Measurements from ENCODE around the gene SLC22A13. TPM values are rescaled to one million over a fixed set of nuclear protein-coding genes. Genes with fewer than 3 reads are reported as not detected.

Gene SLC22A13, protein sequence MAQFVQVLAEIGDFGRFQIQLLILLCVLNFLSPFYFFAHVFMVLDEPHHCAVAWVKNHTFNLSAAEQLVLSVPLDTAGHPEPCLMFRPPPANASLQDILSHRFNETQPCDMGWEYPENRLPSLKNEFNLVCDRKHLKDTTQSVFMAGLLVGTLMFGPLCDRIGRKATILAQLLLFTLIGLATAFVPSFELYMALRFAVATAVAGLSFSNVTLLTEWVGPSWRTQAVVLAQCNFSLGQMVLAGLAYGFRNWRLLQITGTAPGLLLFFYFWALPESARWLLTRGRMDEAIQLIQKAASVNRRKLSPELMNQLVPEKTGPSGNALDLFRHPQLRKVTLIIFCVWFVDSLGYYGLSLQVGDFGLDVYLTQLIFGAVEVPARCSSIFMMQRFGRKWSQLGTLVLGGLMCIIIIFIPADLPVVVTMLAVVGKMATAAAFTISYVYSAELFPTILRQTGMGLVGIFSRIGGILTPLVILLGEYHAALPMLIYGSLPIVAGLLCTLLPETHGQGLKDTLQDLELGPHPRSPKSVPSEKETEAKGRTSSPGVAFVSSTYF
- total RNA-seq (2012; rRNA removed) = 0.51 and 0.66 TPM in 2 replicates

DNA sequence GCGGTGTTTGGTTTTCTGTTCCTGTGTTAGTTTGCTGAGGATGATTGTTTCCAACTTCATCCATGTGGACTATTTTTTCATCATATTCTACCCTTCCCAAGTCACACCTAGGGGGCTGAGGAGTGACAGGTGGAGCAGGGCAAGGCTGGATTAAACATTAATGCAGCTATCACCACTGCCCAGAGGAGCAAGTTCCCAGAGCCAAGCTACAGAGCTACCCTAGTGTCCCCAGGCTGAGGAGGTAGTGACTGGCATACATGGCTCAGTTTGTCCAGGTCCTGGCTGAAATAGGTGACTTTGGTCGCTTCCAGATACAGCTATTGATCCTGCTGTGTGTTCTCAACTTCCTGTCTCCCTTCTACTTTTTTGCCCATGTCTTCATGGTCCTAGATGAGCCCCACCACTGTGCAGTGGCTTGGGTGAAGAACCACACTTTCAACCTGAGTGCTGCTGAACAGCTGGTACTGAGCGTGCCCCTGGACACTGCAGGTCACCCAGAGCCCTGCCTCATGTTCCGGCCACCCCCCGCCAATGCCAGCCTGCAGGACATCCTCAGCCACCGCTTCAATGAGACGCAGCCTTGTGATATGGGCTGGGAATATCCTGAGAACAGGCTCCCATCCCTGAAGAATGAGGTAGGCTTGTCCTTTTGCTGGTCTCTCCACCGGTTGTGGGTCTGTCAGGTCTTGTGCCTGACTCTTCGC, at the start of gene SLC22A13:
Gene SLC22A13 (plus strand): TSS at position 209 of the 704 bp plus-strand sequence. CDS start 49 bp downstream, at position 258.
- no peak within 1 kb of the TSS for H3K4me3 ChIP-seq (ENCODE audit: low read length)
- no peaks in the 10 kb centered on the region for H3K9me3 ChIP-seq (replicated peaks; ENCODE audit: low read length)
- peaks cover 12% of the 10 kb centered on the region for H3K36me3 ChIP-seq (ENCODE audit: insufficient read depth, low read length)
- no peak within 1 kb of the TSS for H3K9ac ChIP-seq (ENCODE audit: low read depth, low read length)
- no peaks in the 10 kb centered on the region for H3K27me3 ChIP-seq (ENCODE audit: control insufficient read depth, insufficient read depth, low read length)
- H3K4me2 ChIP-seq (ENCODE audit: low read length) = no peak within 1 kb of the TSS
- no peaks in the 10 kb centered on the region for H3K4me1 ChIP-seq (ENCODE audit: control insufficient read depth, insufficient read depth, low read length)

GRCh38 chr3:38219609-38220197, 45.9 kb upstream of the SLC22A13 start:
- Histone ChIP-seq H3K27me3 (ENCODE audit: control insufficient read depth, insufficient read depth, low read length) (no peaks in the 10 kb centered on the region), H3K4me3 (ENCODE audit: low read length) (no peak overlapping the region), H3K4me1 (ENCODE audit: control insufficient read depth, insufficient read depth, low read length) (peaks cover 13% of the 10 kb centered on the region), H3K9me3 (replicated peaks; ENCODE audit: low read length) (no peaks in the 10 kb centered on the region), H3K4me2 (ENCODE audit: low read length) (no peak overlapping the region), H3K36me3 (ENCODE audit: insufficient read depth, low read length) (peaks cover 48% of the 10 kb centered on the region), H3K9ac (ENCODE audit: low read depth, low read length) (no peak overlapping the region)

DNA sequence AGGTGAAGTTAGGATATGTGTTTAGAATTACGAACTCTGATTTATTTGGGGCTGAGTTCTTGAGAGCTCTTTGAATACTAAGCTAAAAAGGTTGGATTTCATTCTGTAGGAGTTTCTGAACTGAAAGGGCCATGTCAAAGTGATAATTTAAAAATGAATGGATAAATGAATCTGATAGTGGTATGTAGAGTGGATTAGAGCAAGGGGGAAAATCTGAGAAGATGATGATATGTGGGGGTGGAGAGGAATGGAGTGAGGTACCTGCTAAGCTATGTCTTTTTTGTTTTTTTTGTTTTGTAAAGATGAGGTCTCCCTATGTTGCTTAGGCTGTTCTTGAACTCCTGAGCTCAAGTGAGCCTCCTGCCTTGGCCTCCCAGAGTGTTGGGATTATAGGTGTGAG, 44.6 kb upstream of the SLC22A13 start:
- H3K36me3 ChIP-seq (ENCODE audit: insufficient read depth, low read length) = peaks cover 54% of the 10 kb centered on the region

DNA sequence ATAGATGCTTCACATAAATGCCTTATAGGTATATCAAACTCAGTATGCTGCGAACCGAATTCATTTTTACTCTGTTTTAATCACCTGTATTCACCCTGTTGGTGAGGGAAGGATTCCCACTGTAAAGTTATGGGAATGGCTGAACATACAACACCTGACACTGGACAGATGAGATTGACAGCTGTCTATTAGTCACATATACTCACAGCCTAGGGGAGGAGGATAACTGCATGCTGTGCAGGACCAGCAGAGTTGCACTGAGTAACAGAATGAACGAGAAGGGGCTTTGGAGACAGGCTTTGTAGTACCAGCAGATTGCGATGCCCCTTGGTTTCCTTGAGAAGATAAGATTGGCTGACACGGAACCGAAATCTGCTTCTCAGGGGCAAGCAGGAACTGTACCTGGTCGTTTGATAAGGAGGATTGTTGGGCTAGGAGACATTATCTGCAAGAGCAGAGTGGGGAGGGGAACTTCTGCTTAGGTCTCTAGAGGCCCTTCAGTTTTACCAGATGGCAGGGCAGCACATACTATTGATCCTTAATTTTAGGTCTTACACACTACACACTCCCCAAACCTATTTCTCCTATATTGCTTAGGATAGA, 43.5 kb upstream of the SLC22A13 start:
- Histone ChIP-seq H3K9me3 (replicated peaks; ENCODE audit: low read length) (no peaks in the 10 kb centered on the region), H3K36me3 (ENCODE audit: insufficient read depth, low read length) (peaks cover 52% of the 10 kb centered on the region), H3K4me2 (ENCODE audit: low read length) (no peak overlapping the region), H3K9ac (ENCODE audit: low read depth, low read length) (no peak overlapping the region), H3K27me3 (ENCODE audit: control insufficient read depth, insufficient read depth, low read length) (no peaks in the 10 kb centered on the region), H3K4me1 (ENCODE audit: control insufficient read depth, insufficient read depth, low read length) (peaks cover 31% of the 10 kb centered on the region), H3K4me3 (ENCODE audit: low read length) (no peak overlapping the region)

More for the DNA sequence above, 44.6 kb upstream of the SLC22A13 start:
- no peak overlapping the region for H3K4me2 ChIP-seq (ENCODE audit: low read length)
- no peaks in the 10 kb centered on the region for H3K9me3 ChIP-seq (replicated peaks; ENCODE audit: low read length)
- H3K4me1 ChIP-seq (ENCODE audit: control insufficient read depth, insufficient read depth, low read length) = peaks cover 26% of the 10 kb centered on the region
- H3K9ac ChIP-seq (ENCODE audit: low read depth, low read length) = no peak overlapping the region
- H3K4me3 ChIP-seq (ENCODE audit: low read length) = no peak overlapping the region
- no peaks in the 10 kb centered on the region for H3K27me3 ChIP-seq (ENCODE audit: control insufficient read depth, insufficient read depth, low read length)

DNA sequence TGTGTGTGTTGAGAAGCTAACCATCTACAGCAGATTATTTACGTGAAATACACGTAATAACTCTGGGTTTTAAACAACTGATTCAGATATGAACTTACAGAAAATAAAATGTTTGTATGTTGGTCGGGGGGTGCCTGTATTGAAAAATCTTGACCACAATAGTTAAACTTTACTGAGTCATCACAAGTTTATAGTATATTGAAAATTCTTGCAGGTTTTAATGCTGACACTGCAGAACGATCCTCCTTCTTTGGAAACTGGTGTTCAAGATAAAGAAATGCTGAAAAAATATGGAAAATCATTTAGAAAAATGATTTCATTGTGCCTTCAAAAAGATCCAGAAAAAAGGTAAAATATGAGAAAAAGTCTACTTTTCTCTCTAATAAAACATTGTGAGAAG, 41.3 kb upstream of the SLC22A13 start:
- H3K4me3 ChIP-seq (ENCODE audit: low read length) = no peak overlapping the region

GRCh38 chr3:38226273-38226672, 39.3 kb upstream of the SLC22A13 start:
- Histone ChIP-seq H3K4me2 (ENCODE audit: low read length) (peak overlapping the region; percentile 47), H3K27me3 (ENCODE audit: control insufficient read depth, insufficient read depth, low read length) (no peaks in the 10 kb centered on the region), H3K4me3 (ENCODE audit: low read length) (no peak overlapping the region), H3K36me3 (ENCODE audit: insufficient read depth, low read length) (peaks cover 52% of the 10 kb centered on the region), H3K9ac (ENCODE audit: low read depth, low read length) (peak overlapping the region; percentile 15), H3K4me1 (ENCODE audit: control insufficient read depth, insufficient read depth, low read length) (peaks cover 52% of the 10 kb centered on the region), H3K9me3 (replicated peaks; ENCODE audit: low read length) (no peaks in the 10 kb centered on the region)

More for the DNA sequence above, 41.3 kb upstream of the SLC22A13 start:
- no peaks in the 10 kb centered on the region for H3K27me3 ChIP-seq (ENCODE audit: control insufficient read depth, insufficient read depth, low read length)
- no peaks in the 10 kb centered on the region for H3K9me3 ChIP-seq (replicated peaks; ENCODE audit: low read length)
- H3K36me3 ChIP-seq (ENCODE audit: insufficient read depth, low read length) = peaks cover 45% of the 10 kb centered on the region
- H3K4me2 ChIP-seq (ENCODE audit: low read length) = no peak overlapping the region
- H3K4me1 ChIP-seq (ENCODE audit: control insufficient read depth, insufficient read depth, low read length) = peaks cover 52% of the 10 kb centered on the region
- no peak overlapping the region for H3K9ac ChIP-seq (ENCODE audit: low read depth, low read length)

DNA sequence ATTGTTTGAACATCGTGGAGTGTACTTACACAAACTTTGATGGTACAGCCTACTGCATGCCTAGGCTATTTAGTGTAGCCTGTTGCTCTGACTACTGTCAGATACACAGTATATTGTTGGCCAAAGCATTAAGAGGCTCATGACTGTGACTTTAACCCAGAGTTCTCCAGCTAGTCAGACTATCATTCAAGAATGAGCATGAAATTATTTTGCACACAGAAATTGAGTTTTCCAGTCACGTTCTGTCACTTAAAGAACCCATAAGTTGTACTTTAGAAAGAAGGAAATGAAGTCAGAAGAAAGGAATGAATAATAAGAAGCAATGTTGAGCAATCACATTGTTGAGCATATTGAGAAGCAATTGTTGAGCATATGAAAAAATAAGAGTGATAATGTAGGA, 37.6 kb upstream of the SLC22A13 start:
- Histone ChIP-seq H3K9ac (ENCODE audit: low read depth, low read length) (peak overlapping the region; percentile 52), H3K9me3 (replicated peaks; ENCODE audit: low read length) (no peaks in the 10 kb centered on the region), H3K4me2 (ENCODE audit: low read length) (peak overlapping the region; percentile 24), H3K4me1 (ENCODE audit: control insufficient read depth, insufficient read depth, low read length) (peaks cover 52% of the 10 kb centered on the region), H3K36me3 (ENCODE audit: insufficient read depth, low read length) (peaks cover 54% of the 10 kb centered on the region), H3K4me3 (ENCODE audit: low read length) (peak overlapping the region; percentile 6), H3K27me3 (ENCODE audit: control insufficient read depth, insufficient read depth, low read length) (no peaks in the 10 kb centered on the region)

DNA sequence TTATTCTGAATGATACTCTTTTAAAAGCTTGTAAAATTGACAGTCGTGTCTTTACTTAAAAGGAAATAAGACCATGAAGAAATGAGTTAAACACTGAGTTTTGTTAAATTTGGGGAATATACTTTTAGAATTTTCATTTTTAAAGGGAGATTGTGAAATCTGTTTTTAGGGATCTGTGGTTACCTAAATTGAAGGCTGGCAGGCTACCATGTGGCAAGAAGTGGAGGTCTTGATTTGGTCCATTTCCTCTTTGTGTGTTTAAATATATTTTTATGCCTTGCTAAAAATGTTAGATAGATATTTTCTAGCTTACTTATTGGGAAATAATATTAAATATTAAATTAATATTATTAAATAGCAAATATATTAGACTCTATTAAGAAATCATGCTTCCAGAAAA, 36.6 kb upstream of the SLC22A13 start:
- H3K4me2 ChIP-seq (ENCODE audit: low read length) = no peak overlapping the region
- no peaks in the 10 kb centered on the region for H3K9me3 ChIP-seq (replicated peaks; ENCODE audit: low read length)
- H3K9ac ChIP-seq (ENCODE audit: low read depth, low read length) = no peak overlapping the region
- H3K27me3 ChIP-seq (ENCODE audit: control insufficient read depth, insufficient read depth, low read length) = no peaks in the 10 kb centered on the region
- H3K4me1 ChIP-seq (ENCODE audit: control insufficient read depth, insufficient read depth, low read length) = peaks cover 52% of the 10 kb centered on the region
- peaks cover 57% of the 10 kb centered on the region for H3K36me3 ChIP-seq (ENCODE audit: insufficient read depth, low read length)
- no peak overlapping the region for H3K4me3 ChIP-seq (ENCODE audit: low read length)

- no peak overlapping the region for H3K4me3 ChIP-seq (ENCODE audit: low read length)
- no peak overlapping the region for H3K4me2 ChIP-seq (ENCODE audit: low read length)
- H3K4me1 ChIP-seq (ENCODE audit: control insufficient read depth, insufficient read depth, low read length) = peaks cover 15% of the 10 kb centered on the region
- H3K9ac ChIP-seq (ENCODE audit: low read depth, low read length) = no peak overlapping the region
- no peaks in the 10 kb centered on the region for H3K9me3 ChIP-seq (replicated peaks; ENCODE audit: low read length)
- no peaks in the 10 kb centered on the region for H3K27me3 ChIP-seq (ENCODE audit: control insufficient read depth, insufficient read depth, low read length)
- peaks cover 66% of the 10 kb centered on the region for H3K36me3 ChIP-seq (ENCODE audit: insufficient read depth, low read length)
Measured at GRCh38 chr3:38232701-38233100, 32.9 kb upstream of the SLC22A13 start.

DNA sequence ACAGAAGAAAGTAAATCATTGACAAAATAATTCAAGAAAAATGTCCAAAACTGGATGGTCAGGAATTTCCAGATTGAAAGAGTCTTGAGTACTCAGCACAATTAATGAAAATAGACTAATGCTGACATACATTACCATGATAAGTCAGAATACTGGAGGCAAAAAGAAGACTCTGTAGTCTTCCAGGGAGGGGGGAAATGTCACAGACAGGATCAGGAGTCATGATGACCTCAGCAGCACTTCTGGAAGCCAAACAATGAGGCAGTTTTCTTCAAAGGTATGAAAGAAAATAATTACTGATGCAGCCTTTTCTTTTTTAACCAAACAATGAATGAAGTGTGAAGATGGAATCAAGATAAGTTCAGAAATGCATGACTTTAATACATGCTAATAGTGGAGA, 30.1 kb upstream of the SLC22A13 start:
- Histone ChIP-seq H3K4me3 (ENCODE audit: low read length) (no peak overlapping the region), H3K36me3 (ENCODE audit: insufficient read depth, low read length) (peaks cover 72% of the 10 kb centered on the region), H3K9me3 (replicated peaks; ENCODE audit: low read length) (no peaks in the 10 kb centered on the region), H3K27me3 (ENCODE audit: control insufficient read depth, insufficient read depth, low read length) (no peaks in the 10 kb centered on the region), H3K4me1 (ENCODE audit: control insufficient read depth, insufficient read depth, low read length) (no peaks in the 10 kb centered on the region), H3K9ac (ENCODE audit: low read depth, low read length) (no peak overlapping the region), H3K4me2 (ENCODE audit: low read length) (no peak overlapping the region)

DNA sequence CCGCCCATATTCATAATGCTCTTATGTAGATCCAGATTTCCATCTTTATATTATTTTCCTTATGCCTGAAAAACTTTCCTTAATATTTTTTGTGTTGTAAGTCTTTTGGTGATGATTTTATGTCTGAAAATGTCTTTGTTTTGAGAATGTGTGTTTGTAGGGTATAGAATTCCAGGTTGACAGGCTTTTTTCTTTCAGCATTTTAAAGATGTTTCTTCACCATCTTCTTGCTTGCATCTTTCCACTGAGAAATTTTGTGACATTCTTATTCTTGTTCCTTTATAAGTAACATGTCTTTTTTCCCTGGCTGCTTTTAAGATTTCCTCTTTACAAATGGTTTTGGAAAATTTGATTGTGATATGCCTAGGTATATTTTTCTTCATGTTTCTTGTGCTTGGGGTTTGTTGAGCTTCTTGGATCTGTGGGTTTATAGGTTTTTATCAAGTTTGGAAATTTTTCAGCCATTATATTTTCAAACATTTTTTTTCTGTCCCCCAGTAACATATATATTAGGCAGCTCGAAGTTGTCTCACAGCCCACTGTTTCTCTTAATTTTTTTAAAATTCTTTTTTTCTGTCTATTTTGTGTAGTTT, 27.1 kb upstream of the SLC22A13 start:
- Histone ChIP-seq H3K36me3 (ENCODE audit: insufficient read depth, low read length) (peaks cover 65% of the 10 kb centered on the region), H3K9ac (ENCODE audit: low read depth, low read length) (no peak overlapping the region), H3K9me3 (replicated peaks; ENCODE audit: low read length) (no peaks in the 10 kb centered on the region), H3K4me1 (ENCODE audit: control insufficient read depth, insufficient read depth, low read length) (no peaks in the 10 kb centered on the region), H3K27me3 (ENCODE audit: control insufficient read depth, insufficient read depth, low read length) (no peaks in the 10 kb centered on the region), H3K4me3 (ENCODE audit: low read length) (no peak overlapping the region), H3K4me2 (ENCODE audit: low read length) (no peak overlapping the region)
